ENCODE measurements around the gene SYTL3. TPM values are rescaled to one million over a fixed set of nuclear protein-coding genes. Genes with fewer than 3 reads are reported as not detected.

Gene SYTL3
- total RNA-seq, 2 donors from 2014 or later, result 4.2 to 5.6 TPM

- no peak for TF ChIP-seq CTCF (IDR thresholded peaks at IDR 0.05)
- Histone ChIP-seq H3K9me3 (no peaks in the 10 kb centered on the region), H3K36me3 (peaks cover 18% of the 10 kb centered on the region), H3K27ac (no peak overlapping the region), H3K27me3 (no peaks in the 10 kb centered on the region), H3K4me3 (no peak overlapping the region), H3K4me1 (peaks cover 0 to 27% of the 10 kb centered on the region in 2 donors)
- DNase-seq (ENCODE audit: low spot score), result no peak
Observed at GRCh38 chr6:158622545-158623190, 27.2 kb upstream of the SYTL3 start.

GRCh38 chr6:158624684-158625682 lies 24.9 kb upstream of the SYTL3 start:
- Histone ChIP-seq H3K27me3 (no peaks in the 10 kb centered on the region), H3K4me1 (peaks cover 0 to 39% of the 10 kb centered on the region in 2 donors), H3K27ac (no peak overlapping the region), H3K4me3 (no peak overlapping the region), H3K36me3 (peaks cover 18% of the 10 kb centered on the region), H3K9me3 (no peaks in the 10 kb centered on the region)
- no peak for TF ChIP-seq CTCF (IDR thresholded peaks at IDR 0.05)
- no peak for DNase-seq (ENCODE audit: low spot score)

- DNase-seq (ENCODE audit: low spot score), result no peak
- Histone ChIP-seq H3K27ac (peak overlapping the region in 1 of 2 donors; percentile 64), H3K27me3 (no peaks in the 10 kb centered on the region), H3K9me3 (no peaks in the 10 kb centered on the region), H3K4me1 (peaks cover 0 to 35% of the 10 kb centered on the region in 2 donors), H3K36me3 (peaks cover 14% of the 10 kb centered on the region), H3K4me3 (no peak overlapping the region)
- TF ChIP-seq CTCF (IDR thresholded peaks at IDR 0.05), result no peak
Observed at GRCh38 chr6:158625881-158626305, 24.0 kb upstream of the SYTL3 start.

- Histone ChIP-seq H3K4me3 (no peak overlapping the region), H3K27ac (peak overlapping the region; percentile 64 to 79), H3K27me3 (no peaks in the 10 kb centered on the region), H3K4me1 (peaks cover 0 to 36% of the 10 kb centered on the region in 2 donors), H3K9me3 (no peaks in the 10 kb centered on the region), H3K36me3 (peaks cover 7% of the 10 kb centered on the region)
- TF ChIP-seq CTCF (IDR thresholded peaks at IDR 0.05), result no peak
- no peak for DNase-seq (ENCODE audit: low spot score)
Observed at GRCh38 chr6:158626360-158627167, 23.3 kb upstream of the SYTL3 start.

- H3K9me3 ChIP-seq, result no peaks in the 10 kb centered on the region
- DNase-seq (ENCODE audit: low spot score), result peak; percentile 58
- peaks cover 6% of the 10 kb centered on the region for H3K36me3 ChIP-seq
- H3K4me1 ChIP-seq, result peaks cover 0 to 44% of the 10 kb centered on the region in 2 donors
- H3K4me3 ChIP-seq, result no peak overlapping the region
- no peaks in the 10 kb centered on the region for H3K27me3 ChIP-seq
- TF ChIP-seq CTCF (IDR thresholded peaks at IDR 0.05), result no peak
- peak overlapping the region; percentile 64 to 79 for H3K27ac ChIP-seq
Observed at GRCh38 chr6:158627168-158627939, 22.5 kb upstream of the SYTL3 start.
